ENCODE measurements around the gene JADE2. TPM values are rescaled to one million over a fixed set of nuclear protein-coding genes. Genes with fewer than 3 reads are reported as not detected.

Gene JADE2
- total RNA-seq, 1 experiment from 2014 or later, result 39.9 TPM

DNA sequence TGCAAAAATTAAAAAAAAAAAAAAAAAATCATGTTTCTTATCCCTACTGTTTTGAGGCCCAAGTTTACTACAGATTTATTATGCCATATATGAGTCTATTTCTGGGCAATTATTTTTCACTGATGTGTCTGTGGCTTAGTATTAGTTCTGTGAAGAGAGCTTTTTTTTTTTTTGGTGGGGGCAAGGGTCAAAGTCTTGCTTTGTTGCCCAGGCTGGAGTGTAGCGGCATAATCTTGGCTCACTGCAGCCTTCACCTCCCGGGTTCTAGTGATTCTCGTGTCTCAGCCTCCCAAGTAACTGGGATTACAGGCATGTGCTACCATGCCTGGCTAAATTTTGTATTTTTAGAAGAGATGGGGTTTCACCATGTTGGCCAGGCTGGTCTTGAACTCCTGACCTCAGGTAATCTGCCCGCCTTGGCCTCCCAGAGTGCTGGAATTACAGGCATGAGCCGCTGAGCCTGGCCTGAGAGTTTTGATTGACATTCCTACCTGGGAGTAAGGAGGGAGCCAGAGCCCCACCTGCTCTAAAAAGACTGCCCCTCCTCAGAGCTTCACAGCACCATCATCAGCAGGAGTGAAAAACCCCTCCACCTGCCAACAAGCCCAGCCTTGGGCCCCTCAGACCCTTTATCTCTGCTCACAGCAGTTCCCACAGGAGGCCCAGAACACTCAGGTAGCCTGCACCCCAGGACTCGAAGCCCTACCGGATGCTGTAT, 36.1 kb upstream of the JADE2 start:
- no peak for DNase-seq (ENCODE audit: low read depth, low spot score)
- Histone ChIP-seq H3K27ac (ENCODE audit: low read depth, low read length) (no peak overlapping the region), H3K27me3 (ENCODE audit: insufficient read depth, low read length) (no peaks in the 10 kb centered on the region), H3K36me3 (ENCODE audit: control insufficient read depth in 1 of 2, insufficient read depth in 2 of 2, low read length in 2 of 2) (no peaks in the 10 kb centered on the region), H3K9ac (ENCODE audit: low read length) (no peak overlapping the region), H3K4me1 (ENCODE audit: control insufficient read depth in 1 of 2, insufficient read depth in 2 of 2, low read length in 2 of 2) (no peaks in the 10 kb centered on the region), H3K4me3 (replicated peaks in 1 of 2; ENCODE audit: low read depth in 1 of 2, low read length in 2 of 2) (no peak overlapping the region), H3K4me2 (ENCODE audit: low read length) (no peak overlapping the region), H2AFZ (ENCODE audit: low read depth, low read length, poor library complexity, severe bottlenecking) (no peak overlapping the region), H4K20me1 (ENCODE audit: insufficient read depth) (no peaks in the 10 kb centered on the region), H3K9me3 (ENCODE audit: control insufficient read depth in 1 of 2, insufficient read depth in 1 of 2, low read depth in 1 of 2, low read length in 2 of 2) (no peaks in the 10 kb centered on the region), H3K9me2 (ENCODE audit: insufficient read depth) (no peaks in the 10 kb centered on the region), H3K79me2 (ENCODE audit: insufficient read depth, low read length) (no peaks in the 10 kb centered on the region)
- RAD21 ChIA-PET (ENCODE audit: low non-redundant PET in 1 of 2, low total read pairs in 2 of 2, uncharacterized antibody in 2 of 2, unreplicated experiment in 2 of 2), result no interaction called here
- intact Hi-C loops (cut with micrococcal nuclease), result no loop called here
- POLR2A ChIA-PET, result no interaction called here
- no peak for ATAC-seq
- TF ChIP-seq, protein P1, sequence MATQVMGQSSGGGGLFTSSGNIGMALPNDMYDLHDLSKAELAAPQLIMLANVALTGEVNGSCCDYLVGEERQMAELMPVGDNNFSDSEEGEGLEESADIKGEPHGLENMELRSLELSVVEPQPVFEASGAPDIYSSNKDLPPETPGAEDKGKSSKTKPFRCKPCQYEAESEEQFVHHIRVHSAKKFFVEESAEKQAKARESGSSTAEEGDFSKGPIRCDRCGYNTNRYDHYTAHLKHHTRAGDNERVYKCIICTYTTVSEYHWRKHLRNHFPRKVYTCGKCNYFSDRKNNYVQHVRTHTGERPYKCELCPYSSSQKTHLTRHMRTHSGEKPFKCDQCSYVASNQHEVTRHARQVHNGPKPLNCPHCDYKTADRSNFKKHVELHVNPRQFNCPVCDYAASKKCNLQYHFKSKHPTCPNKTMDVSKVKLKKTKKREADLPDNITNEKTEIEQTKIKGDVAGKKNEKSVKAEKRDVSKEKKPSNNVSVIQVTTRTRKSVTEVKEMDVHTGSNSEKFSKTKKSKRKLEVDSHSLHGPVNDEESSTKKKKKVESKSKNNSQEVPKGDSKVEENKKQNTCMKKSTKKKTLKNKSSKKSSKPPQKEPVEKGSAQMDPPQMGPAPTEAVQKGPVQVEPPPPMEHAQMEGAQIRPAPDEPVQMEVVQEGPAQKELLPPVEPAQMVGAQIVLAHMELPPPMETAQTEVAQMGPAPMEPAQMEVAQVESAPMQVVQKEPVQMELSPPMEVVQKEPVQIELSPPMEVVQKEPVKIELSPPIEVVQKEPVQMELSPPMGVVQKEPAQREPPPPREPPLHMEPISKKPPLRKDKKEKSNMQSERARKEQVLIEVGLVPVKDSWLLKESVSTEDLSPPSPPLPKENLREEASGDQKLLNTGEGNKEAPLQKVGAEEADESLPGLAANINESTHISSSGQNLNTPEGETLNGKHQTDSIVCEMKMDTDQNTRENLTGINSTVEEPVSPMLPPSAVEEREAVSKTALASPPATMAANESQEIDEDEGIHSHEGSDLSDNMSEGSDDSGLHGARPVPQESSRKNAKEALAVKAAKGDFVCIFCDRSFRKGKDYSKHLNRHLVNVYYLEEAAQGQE (IDR thresholded peaks at IDR 0.05; ENCODE audit: low read depth), result no peak
- TF ChIP-seq FOSL1 (IDR thresholded peaks at IDR 0.05; ENCODE audit: low read depth), result no peak
- TF ChIP-seq TCF7L2 (IDR thresholded peaks at IDR 0.05; ENCODE audit: borderline replicate concordance, extremely low read depth, insufficient read depth, insufficient read length), result no peak
- no peak for TF ChIP-seq JUND (IDR thresholded peaks at IDR 0.05)
- TF ChIP-seq SRF (IDR thresholded peaks at IDR 0.05; ENCODE audit: low read depth), result no peak
- no peak for TF ChIP-seq ZBTB33 (IDR thresholded peaks at IDR 0.05; ENCODE audit: extremely low read depth, insufficient replicate concordance, low read length)
- TF ChIP-seq ZNF274 (IDR thresholded peaks at IDR 0.05; ENCODE audit: low read depth, low read length), result no peak
- no peak for TF ChIP-seq MAX (IDR thresholded peaks at IDR 0.05)
- no peak for TF ChIP-seq CBX3 (IDR thresholded peaks at IDR 0.05; ENCODE audit: low read depth)
- no peak for TF ChIP-seq CEBPB (IDR thresholded peaks at IDR 0.05; ENCODE audit: low read depth)
- no peak for TF ChIP-seq YY1 (IDR thresholded peaks at IDR 0.05; ENCODE audit: extremely low read depth, insufficient replicate concordance, low read depth, low read length)
- no peak for TF ChIP-seq EZH2 (IDR thresholded peaks at IDR 0.05)
- TF ChIP-seq POLR2AphosphoS5 (IDR thresholded peaks at IDR 0.05; ENCODE audit: low read depth, low read length), result no peak
- TF ChIP-seq, protein P2, sequence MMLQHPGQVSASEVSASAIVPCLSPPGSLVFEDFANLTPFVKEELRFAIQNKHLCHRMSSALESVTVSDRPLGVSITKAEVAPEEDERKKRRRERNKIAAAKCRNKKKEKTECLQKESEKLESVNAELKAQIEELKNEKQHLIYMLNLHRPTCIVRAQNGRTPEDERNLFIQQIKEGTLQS (IDR thresholded peaks at IDR 0.05), result no peak
- TF ChIP-seq EGR1 (IDR thresholded peaks at IDR 0.05; ENCODE audit: low read depth), result no peak
- no peak for TF ChIP-seq ELF1 (IDR thresholded peaks at IDR 0.05; ENCODE audit: borderline replicate concordance, low read depth)
- no peak for TF ChIP-seq POLR2A (IDR thresholded peaks at IDR 0.05; ENCODE audit: borderline replicate concordance, extremely low read depth, insufficient read depth, insufficient read length)
- no peak for TF ChIP-seq SIN3A (IDR thresholded peaks at IDR 0.05; ENCODE audit: low read depth)
- no peak for TF ChIP-seq SP1 (IDR thresholded peaks at IDR 0.05; ENCODE audit: low read depth)
- BruUV-seq (replicated peaks), result no TSS peak
- CTCF ChIA-PET, result no interaction called here
